Neural cell (in vitro differentiated cells): ENCODE data around the gene ABL2. TPM values are rescaled to one million over a fixed set of nuclear protein-coding genes. Genes with fewer than 3 reads are reported as not detected.

Source experiments
- H2AFZ ChIP-seq: fragments of 200-600, 300-800 bp; sonication (generic), shearing (Covaris generic); 2 replicates; pipeline ENCODE4 v1.6.0; 2014; ENCODE audit warnings: low read depth, mild to moderate bottlenecking, antibody characterized with exemption, low read length, moderate library complexity
- H3F3A ChIP-seq: fragments of 200-600 bp; shearing (Covaris generic); 2 replicates; pipeline ENCODE4 v1.6.1; 2016; ENCODE audit warnings: mild to moderate bottlenecking, moderate library complexity, mixed read lengths, antibody characterized with exemption, low read length; ENCODE audit not compliant: insufficient read depth, poor library complexity, severe bottlenecking
- H3K27ac ChIP-seq: fragments of 200-600, 300-800 bp; sonication (generic), shearing (Covaris generic); 2 replicates; pipeline ENCODE4 v1.5.1; 2014; ENCODE audit warnings: mild to moderate bottlenecking, low read length, moderate library complexity
- H3K27me3 ChIP-seq: fragments of 300-800, 200-600 bp; sonication (generic), shearing (Covaris generic); 2 replicates; pipeline ENCODE4 v1.6.0; 2014; ENCODE audit warnings: mild to moderate bottlenecking, low read depth, low read length, moderate library complexity; ENCODE audit not compliant: insufficient read depth
- H3K36me3 ChIP-seq: fragments of 300-800, 200-600 bp; sonication (generic), shearing (Covaris generic); 2 replicates; pipeline ENCODE4 v1.5.1; 2014; ENCODE audit warnings: mild to moderate bottlenecking, antibody characterized with exemption, low read length, moderate library complexity; ENCODE audit not compliant: insufficient read depth
- H3K4me2 ChIP-seq: fragments of 300-800, 200-600 bp; sonication (generic), shearing (Covaris generic); 2 replicates; pipeline ENCODE4 v1.6.0; 2014; ENCODE audit warnings: mild to moderate bottlenecking, low read length
- H3K4me3 ChIP-seq: fragments of 300-800, 200-600 bp; sonication (generic), shearing (Covaris generic); 2 replicates; pipeline ENCODE4 v1.5.1; 2014; ENCODE audit warnings: mild to moderate bottlenecking, low read length, moderate library complexity
- H3K79me2 ChIP-seq: fragments of 200-600 bp; shearing (Covaris generic); replicated peaks from 2 replicates; pipeline ENCODE4 v1.6.0; 2014; ENCODE audit warnings: mild to moderate bottlenecking, low read length, moderate library complexity; ENCODE audit not compliant: insufficient read depth
- H3K9ac ChIP-seq: fragments of 300-800, 200-600 bp; sonication (generic), shearing (Covaris generic); 2 replicates; pipeline ENCODE4 v1.6.1; 2016; ENCODE audit warnings: mild to moderate bottlenecking, low read length, mixed read lengths
- H3K9me2 ChIP-seq: fragments of 200-600 bp; shearing (Covaris generic); 2 replicates; pipeline ENCODE4 v1.6.1; 2016; ENCODE audit warnings: mild to moderate bottlenecking, low read length, mixed read lengths; ENCODE audit not compliant: insufficient read depth
- H3K9me3 ChIP-seq: fragments of 200-600, 300-800 bp; sonication (generic), shearing (Covaris generic); 2 replicates; pipeline ENCODE4 v1.6.1; 2016; ENCODE audit warnings: mild to moderate bottlenecking, mixed run types, low read length, moderate library complexity, mixed read lengths
- H4K20me1 ChIP-seq: fragments of 200-600 bp; shearing (Covaris generic); 2 replicates; pipeline ENCODE4 v1.6.1; 2016; ENCODE audit warnings: mild to moderate bottlenecking, mixed run types; ENCODE audit not compliant: insufficient read depth
- CTCF ChIP-seq: fragments of 450-650 bp; IDR thresholded peaks from 2 replicates; pipeline ENCODE4 v1.5.1; 2014; ENCODE audit warnings: antibody characterized with exemption, mild to moderate bottlenecking, moderate library complexity; ENCODE audit not compliant: poor library complexity, severe bottlenecking
- EP300 ChIP-seq: fragments of 450-650 bp; conservative IDR thresholded peaks from 2 replicates; pipeline ENCODE4 v1.6.1; 2014; ENCODE audit warnings: antibody characterized with exemption, mild to moderate bottlenecking, moderate library complexity; ENCODE audit not compliant: poor library complexity, severe bottlenecking
- EZH2 ChIP-seq: fragments of 200-600, 300-800 bp; shearing (Covaris generic), sonication (generic); IDR thresholded peaks from 2 replicates; pipeline ENCODE4 v1.6.1; 2014; ENCODE audit warnings: antibody characterized with exemption, low read length, borderline replicate concordance, mild to moderate bottlenecking; ENCODE audit not compliant: insufficient read depth, poor library complexity, severe bottlenecking
- MXI1 ChIP-seq: fragments of 450-650 bp; conservative IDR thresholded peaks from 2 replicates; pipeline ENCODE4 v1.6.1; 2014; ENCODE audit warnings: antibody characterized with exemption, mild to moderate bottlenecking; ENCODE audit not compliant: poor library complexity, severe bottlenecking
- POLR2AphosphoS5 ChIP-seq: IDR thresholded peaks from 2 replicates; pipeline ENCODE4 v1.6.1; 2012
- RAD21 ChIP-seq: fragments of 450-650 bp; conservative IDR thresholded peaks from 2 replicates; pipeline ENCODE4 v1.6.1; 2014; ENCODE audit warnings: antibody characterized with exemption, mild to moderate bottlenecking, moderate library complexity
- SMC3 ChIP-seq: fragments of 450-650 bp; conservative IDR thresholded peaks from 2 replicates; pipeline ENCODE4 v1.6.1; 2014; ENCODE audit warnings: antibody characterized with exemption, mild to moderate bottlenecking, moderate library complexity; ENCODE audit not compliant: poor library complexity
- TAF1 ChIP-seq: IDR thresholded peaks from 2 replicates; pipeline ENCODE4 v1.6.1; 2012; ENCODE audit warnings: low read depth
- polyA plus RNA-seq: library from polyadenylated mRNA; depleted of rRNA; stranded (reverse); fragments of >200 nt; gene quantifications from 2 replicates; pipeline ENCODE4 v1.2.3, GENCODE V29; 2014
- TF ChIP-seq, protein P1 (sequence below): IDR thresholded peaks from 2 replicates; pipeline ENCODE4 v1.6.1; 2012; ENCODE audit warnings: borderline replicate concordance

The ABL2 gene
- polyA plus RNA-seq, 1 donor from 2014 or later: 9.8 TPM

- Histone ChIP-seq H3K9me2 (no peaks in the 10 kb centered on the region), H2AFZ (no peak overlapping the region), H3K9ac (no peak overlapping the region), H3K27ac (no peak overlapping the region), H3K9me3 (no peaks in the 10 kb centered on the region), H3K4me3 (no peak overlapping the region), H3K27me3 (no peaks in the 10 kb centered on the region), H3K4me2 (no peak overlapping the region), H3K79me2 (no peaks in the 10 kb centered on the region), H3K36me3 (no peaks in the 10 kb centered on the region), H4K20me1 (no peaks in the 10 kb centered on the region), H3F3A (no peaks in the 10 kb centered on the region)
- TF ChIP-seq SMC3: no peak
- no peak for TF ChIP-seq RAD21
- TF ChIP-seq, protein P1, sequence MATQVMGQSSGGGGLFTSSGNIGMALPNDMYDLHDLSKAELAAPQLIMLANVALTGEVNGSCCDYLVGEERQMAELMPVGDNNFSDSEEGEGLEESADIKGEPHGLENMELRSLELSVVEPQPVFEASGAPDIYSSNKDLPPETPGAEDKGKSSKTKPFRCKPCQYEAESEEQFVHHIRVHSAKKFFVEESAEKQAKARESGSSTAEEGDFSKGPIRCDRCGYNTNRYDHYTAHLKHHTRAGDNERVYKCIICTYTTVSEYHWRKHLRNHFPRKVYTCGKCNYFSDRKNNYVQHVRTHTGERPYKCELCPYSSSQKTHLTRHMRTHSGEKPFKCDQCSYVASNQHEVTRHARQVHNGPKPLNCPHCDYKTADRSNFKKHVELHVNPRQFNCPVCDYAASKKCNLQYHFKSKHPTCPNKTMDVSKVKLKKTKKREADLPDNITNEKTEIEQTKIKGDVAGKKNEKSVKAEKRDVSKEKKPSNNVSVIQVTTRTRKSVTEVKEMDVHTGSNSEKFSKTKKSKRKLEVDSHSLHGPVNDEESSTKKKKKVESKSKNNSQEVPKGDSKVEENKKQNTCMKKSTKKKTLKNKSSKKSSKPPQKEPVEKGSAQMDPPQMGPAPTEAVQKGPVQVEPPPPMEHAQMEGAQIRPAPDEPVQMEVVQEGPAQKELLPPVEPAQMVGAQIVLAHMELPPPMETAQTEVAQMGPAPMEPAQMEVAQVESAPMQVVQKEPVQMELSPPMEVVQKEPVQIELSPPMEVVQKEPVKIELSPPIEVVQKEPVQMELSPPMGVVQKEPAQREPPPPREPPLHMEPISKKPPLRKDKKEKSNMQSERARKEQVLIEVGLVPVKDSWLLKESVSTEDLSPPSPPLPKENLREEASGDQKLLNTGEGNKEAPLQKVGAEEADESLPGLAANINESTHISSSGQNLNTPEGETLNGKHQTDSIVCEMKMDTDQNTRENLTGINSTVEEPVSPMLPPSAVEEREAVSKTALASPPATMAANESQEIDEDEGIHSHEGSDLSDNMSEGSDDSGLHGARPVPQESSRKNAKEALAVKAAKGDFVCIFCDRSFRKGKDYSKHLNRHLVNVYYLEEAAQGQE: no peak
- no peak for TF ChIP-seq POLR2AphosphoS5
- TF ChIP-seq MXI1: no peak
- TF ChIP-seq EZH2: no peak
- TF ChIP-seq CTCF: no peak
- no peak for TF ChIP-seq TAF1
- TF ChIP-seq EP300: no peak
Observed at GRCh38 chr1:179090923-179091322, 138.6 kb downstream of the ABL2 start.

DNA sequence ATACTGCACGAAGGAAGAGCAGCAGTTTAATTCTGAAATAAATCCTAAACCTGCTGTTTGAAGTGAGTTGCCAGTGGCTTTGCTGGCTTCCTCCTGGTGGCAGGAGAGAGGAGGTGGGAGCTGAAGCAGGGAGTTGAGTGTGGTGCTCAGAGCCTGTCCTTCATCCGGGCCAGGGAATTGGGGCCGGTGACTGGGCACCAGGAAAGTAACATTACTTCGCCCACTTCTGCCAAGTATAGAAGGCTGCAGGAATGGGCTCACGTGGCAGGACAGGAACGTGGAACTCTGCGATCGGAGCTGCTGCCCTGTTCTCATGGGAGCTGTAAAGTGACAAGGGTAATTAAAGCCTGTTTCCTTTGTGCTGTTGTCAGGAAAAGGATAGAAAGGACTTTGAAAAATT lies 139.0 kb downstream of the ABL2 start:
- Histone ChIP-seq H3K4me2 (no peak overlapping the region), H3K36me3 (no peaks in the 10 kb centered on the region), H3K4me3 (no peak overlapping the region), H3K9ac (no peak overlapping the region), H3K27me3 (no peaks in the 10 kb centered on the region), H4K20me1 (no peaks in the 10 kb centered on the region), H3K27ac (no peak overlapping the region), H3K79me2 (no peaks in the 10 kb centered on the region), H3K9me2 (no peaks in the 10 kb centered on the region), H3K9me3 (no peaks in the 10 kb centered on the region), H3F3A (no peaks in the 10 kb centered on the region), H2AFZ (no peak overlapping the region)
- TF ChIP-seq POLR2AphosphoS5 (no peak), MXI1 (no peak), TAF1 (no peak), EZH2 (no peak), SMC3 (no peak), EP300 (no peak), CTCF (no peak), RAD21 (no peak)
- TF ChIP-seq, protein P1: no peak
